H1 (cell line): ENCODE measurements around the gene FLNA. TPM values are rescaled to one million over a fixed set of nuclear protein-coding genes. Genes with fewer than 3 reads are reported as not detected.

ENCODE experiments used
- CTCF ChIA-PET: fragments of 300-600 bp; sonication (Branson Sonifier 250); formaldehyde crosslinking; loops from one replicate; lab custom pipeline; 2021; ENCODE audit not compliant: partially characterized antibody; lab: Charles Lee
- POLR2A ChIA-PET: fragments of 300-600 bp; sonication (Branson Sonifier 250); formaldehyde crosslinking; loops from one replicate; lab custom pipeline; 2021; ENCODE audit warnings: inconsistent platforms; ENCODE audit not compliant: partially characterized antibody; lab: Charles Lee
- DNase-seq, 2 experiments: peaks; one replicate each; pipeline versions ENCODE4 v3.0.0 to v3.0.0-alpha.2; 2010 to 2022; ENCODE audit warnings: low spot score in 2 of 2, low read depth in 1 of 2, mixed read lengths in 1 of 2
- FAIRE-seq: peaks from 2 replicates; lab custom pipeline; 2011; peaks lifted over from hg19 to GRCh38; lab: Jason Lieb, UNC
- H2AFZ ChIP-seq: 2 replicates; pipeline ENCODE4 v1.8.1; 2012; ENCODE audit warnings: low read length, inconsistent platforms
- H2AK5ac ChIP-seq: 2 replicates; pipeline ENCODE4 v1.6.1; 2013; ENCODE audit warnings: low read depth, low read length
- H2BK120ac ChIP-seq: replicated peaks from 2 replicates; pipeline ENCODE3; 2013; ENCODE audit warnings: low read depth, low read length, inconsistent platforms
- H2BK12ac ChIP-seq: 2 replicates; pipeline ENCODE4 v1.6.1; 2013; ENCODE audit warnings: low read depth, low read length
- H2BK15ac ChIP-seq: 2 replicates; pipeline ENCODE4 v1.6.1; 2013; ENCODE audit warnings: low read length
- H2BK20ac ChIP-seq: 2 replicates; pipeline ENCODE4 v1.6.1; 2013; ENCODE audit warnings: low read length
- H2BK5ac ChIP-seq: 2 replicates; pipeline ENCODE4 v1.6.1; 2013; ENCODE audit warnings: low read depth, low read length
- H3K14ac ChIP-seq: 2 replicates; pipeline ENCODE4 v1.6.1; 2013; ENCODE audit warnings: inconsistent platforms; ENCODE audit not compliant: insufficient read length
- H3K18ac ChIP-seq: 2 replicates; pipeline ENCODE4 v1.6.1; 2013; ENCODE audit warnings: low read length; ENCODE audit errors: extremely low read depth
- H3K23ac ChIP-seq: 2 replicates; pipeline ENCODE4 v1.6.1; 2013; ENCODE audit warnings: inconsistent platforms; ENCODE audit not compliant: insufficient read length
- H3K23me2 ChIP-seq: 2 replicates; pipeline ENCODE4 v1.6.1; 2013; ENCODE audit warnings: low read depth, low read length
- H3K27ac ChIP-seq: 2 replicates; pipeline ENCODE4 v1.6.1; 2011; ENCODE audit warnings: low read depth, low read length, inconsistent platforms
- H3K27me3 ChIP-seq, 4 experiments: replicated peaks in 1 of 4; 1 replicate in 1 of 4; 2 replicates in 3 of 4; pipeline versions ENCODE4 v1.6.1 to v1.8.1; 2011 to 2013; ENCODE audit warnings: low read length in 3 of 4, mild to moderate bottlenecking in 3 of 4, inconsistent platforms in 2 of 4, mixed read lengths in 2 of 4, moderate library complexity in 1 of 4; ENCODE audit not compliant: control insufficient read depth in 3 of 4, insufficient read depth in 3 of 4; ENCODE audit errors: extremely low read depth in 1 of 4
- H3K36me3 ChIP-seq, 4 experiments: 2 replicates each; pipeline versions ENCODE4 v1.6.1 to v1.8.1; 2011 to 2013; ENCODE audit warnings: mild to moderate bottlenecking in 4 of 4, low read length in 3 of 4, moderate library complexity in 2 of 4, control low read depth in 1 of 4, inconsistent platforms in 1 of 4; ENCODE audit not compliant: insufficient read depth in 4 of 4, control insufficient read depth in 2 of 4
- H3K4ac ChIP-seq: replicated peaks from 2 replicates; pipeline ENCODE3; 2013; ENCODE audit warnings: low read length, low read depth, mixed read lengths, inconsistent platforms; ENCODE audit not compliant: insufficient read length
- H3K4me1 ChIP-seq, 4 experiments: replicated peaks in 1 of 4; 1 replicate in 1 of 4; 2 replicates in 3 of 4; pipeline versions ENCODE4 v1.6.1 to v1.8.1; 2011 to 2013; ENCODE audit warnings: low read length in 3 of 4, inconsistent platforms in 2 of 4, mixed read lengths in 1 of 4; ENCODE audit not compliant: insufficient read depth in 4 of 4, control insufficient read depth in 3 of 4
- H3K4me2 ChIP-seq, 2 experiments: 2 replicates each; pipeline versions ENCODE4 v1.6.1 to v1.8.1; 2011 to 2013; ENCODE audit warnings: low read depth in 2 of 2, low read length in 2 of 2, control low read depth in 1 of 2, inconsistent platforms in 1 of 2, mild to moderate bottlenecking in 1 of 2; ENCODE audit not compliant: insufficient read depth in 1 of 2
- H3K4me3 ChIP-seq, 4 experiments: fragments of 200-600, 300-600 bp in 1 of 4; sonication (generic), shearing (Covaris generic), sonication (Bioruptor Twin) in 1 of 4; 2 replicates each; pipeline versions ENCODE4 v1.5.1 to v1.8.1; 2011 to 2016; ENCODE audit warnings: low read length in 4 of 4, low read depth in 3 of 4, control low read depth in 2 of 4, inconsistent platforms in 2 of 4, mild to moderate bottlenecking in 2 of 4, mixed read lengths in 1 of 4, moderate library complexity in 1 of 4; ENCODE audit not compliant: insufficient read depth in 2 of 4; ENCODE audit errors: extremely low read depth in 1 of 4
- H3K56ac ChIP-seq: replicated peaks from 2 replicates; pipeline ENCODE3; 2013; ENCODE audit warnings: low read depth, mild to moderate bottlenecking, mixed read lengths, low read length, inconsistent platforms; ENCODE audit not compliant: insufficient read length
- H3K79me1 ChIP-seq: 2 replicates; pipeline ENCODE4 v1.6.1; 2013; ENCODE audit warnings: low read depth, low read length, control low read depth
- H3K79me2 ChIP-seq, 2 experiments: 2 replicates each; pipeline versions ENCODE4 v1.6.1 to v1.8.1; 2012 to 2013; ENCODE audit warnings: low read length in 2 of 2, mild to moderate bottlenecking in 2 of 2, inconsistent platforms in 1 of 2; ENCODE audit not compliant: insufficient read depth in 2 of 2, control insufficient read depth in 1 of 2
- H3K9ac ChIP-seq, 4 experiments: replicated peaks in 1 of 4; 1 replicate in 1 of 4; 2 replicates in 3 of 4; pipeline versions ENCODE4 v1.6.1 to v1.8.1; 2011 to 2013; ENCODE audit warnings: low read depth in 3 of 4, low read length in 3 of 4, control low read depth in 2 of 4, mild to moderate bottlenecking in 2 of 4, moderate library complexity in 2 of 4, inconsistent platforms in 1 of 4; ENCODE audit errors: extremely low read depth in 1 of 4
- H3K9me3 ChIP-seq, 2 experiments: 2 replicates each; pipeline versions ENCODE4 v1.6.1 to v1.8.1; 2012 to 2013; ENCODE audit warnings: mild to moderate bottlenecking in 2 of 2, moderate library complexity in 2 of 2, control low read depth in 1 of 2, inconsistent platforms in 1 of 2, low read depth in 1 of 2, low read length in 1 of 2, mixed read lengths in 1 of 2; ENCODE audit not compliant: insufficient read depth in 2 of 2
- H4K20me1 ChIP-seq, 2 experiments: replicated peaks in 1 of 2; 2 replicates each; pipeline versions ENCODE3 to v1.8.1; 2011 to 2013; ENCODE audit warnings: inconsistent platforms in 2 of 2, low read length in 2 of 2, mild to moderate bottlenecking in 1 of 2; ENCODE audit not compliant: insufficient read depth in 2 of 2, control insufficient read depth in 1 of 2
- H4K5ac ChIP-seq: 2 replicates; pipeline ENCODE4 v1.6.1; 2013; ENCODE audit warnings: low read length, low read depth, mixed read lengths, inconsistent platforms; ENCODE audit not compliant: insufficient read length
- H4K8ac ChIP-seq: 2 replicates; pipeline ENCODE4 v1.8.0; 2013; ENCODE audit warnings: mild to moderate bottlenecking, moderate library complexity, low read length, inconsistent platforms; ENCODE audit not compliant: insufficient read depth; ENCODE audit errors: extremely low read depth
- H4K91ac ChIP-seq: replicated peaks from 2 replicates; pipeline ENCODE3; 2013; ENCODE audit warnings: low read length, mixed read lengths, inconsistent platforms; ENCODE audit not compliant: insufficient read length
- CHD2 ChIP-seq: IDR thresholded peaks from 2 replicates; pipeline ENCODE4 v1.6.1; 2012; ENCODE audit warnings: low read length, improper control_type of control experiment
- SAP30 ChIP-seq: fragments of 300-600 bp; sonication (generic); IDR thresholded peaks from 2 replicates; pipeline ENCODE4 v1.7.1; 2012; ENCODE audit warnings: low read length, moderate library complexity, mild to moderate bottlenecking, inconsistent platforms; ENCODE audit not compliant: insufficient read depth, insufficient replicate concordance
- WGBS, 2 experiments: shearing (Covaris generic) in 1 of 2; methylation state at CpG; one replicate each; pipeline versions ENCODE4 v1.1.6 to v1.1.7; 2013 to 2015; ENCODE audit warnings: low lambda C conversion rate in 2 of 2, mixed read lengths in 2 of 2, inconsistent platforms in 1 of 2, low coverage in 1 of 2, missing lambda C conversion rate in 1 of 2; ENCODE audit not compliant: insufficient replicate concordance in 2 of 2, insufficient coverage in 1 of 2, insufficient read length in 1 of 2; ENCODE audit errors: extremely low coverage in 1 of 2, missing lambda C conversion rate in 1 of 2; 5-methylcytosine and 5-hydroxymethylcytosine counted together
- polyA plus RNA-seq, 7 experiments: library from polyadenylated mRNA; depleted of rRNA in 3 of 7; stranded (reverse) in 5 of 7; unstranded in 2 of 7; fragments of >200 nt in 5 of 7; fragments of 200-250 nt in 2 of 7; gene quantifications; 1 replicate in 5 of 7; 2 replicates in 1 of 7; 4 replicates in 1 of 7; pipeline versions ENCODE4 v1.2.1 to v1.2.3, GENCODE V29; 2011 to 2013; ENCODE audit warnings: missing spikeins in 2 of 7, mixed read lengths in 2 of 7
- total RNA-seq: library from RNA; stranded (reverse); fragmentation: NEBNext Ultra II Directional; extraction: Animal tissue kit (Norgen Biotek cat#: 25700); gene quantifications from 2 replicates; pipeline ENCODE4 v1.2.1, GENCODE V29; 2021

The FLNA gene
- total and polyA plus RNA-seq, 2 of the 8 experiments (the other 6 are each of a cell fraction or from before 2014, with no cell fraction given): 315 to 925 TPM

- no peaks in the 10 kb centered on the region for H3K9me3 ChIP-seq
- no peak overlapping the region for H3K56ac ChIP-seq
- H2BK5ac ChIP-seq: no peak overlapping the region
- no peak overlapping the region for H4K8ac ChIP-seq
- no peaks in the 10 kb centered on the region for H4K20me1 ChIP-seq
- H3K4me2 ChIP-seq: no peak overlapping the region
- no peaks in the 10 kb centered on the region for H3K27me3 ChIP-seq
- H3K23ac ChIP-seq: no peak overlapping the region
- no peak overlapping the region for H2BK12ac ChIP-seq
- no peak for TF ChIP-seq SAP30
- TF ChIP-seq CHD2: no peak
- no peak overlapping the region for H3K4ac ChIP-seq
- H3K4me3 ChIP-seq: no peak overlapping the region
- no peak overlapping the region for H3K14ac ChIP-seq
- FAIRE-seq (no peak), DNase-seq (no peak)
- POLR2A ChIA-PET: no interaction called here
- no peak overlapping the region for H2BK120ac ChIP-seq
- no peaks in the 10 kb centered on the region for H3K79me2 ChIP-seq
- 94% methylated on average over 5 of the region's 7 CpGs; no CpG with 5 or more reads in 1 of the 2 experiments for WGBS, 2 experiments
- no peak overlapping the region for H3K18ac ChIP-seq
- no peak overlapping the region for H4K91ac ChIP-seq
- H2BK20ac ChIP-seq: no peak overlapping the region
- no peaks in the 10 kb centered on the region for H3K79me1 ChIP-seq
- H3K36me3 ChIP-seq: no peaks in the 10 kb centered on the region
- H3K23me2 ChIP-seq: no peaks in the 10 kb centered on the region
- H3K4me1 ChIP-seq: no peaks in the 10 kb centered on the region
- no peak overlapping the region for H3K27ac ChIP-seq
- no peak overlapping the region for H4K5ac ChIP-seq
- no peak overlapping the region for H2BK15ac ChIP-seq
- H3K9ac ChIP-seq: no peak overlapping the region
- no peak overlapping the region for H2AK5ac ChIP-seq
- CTCF ChIA-PET: interaction anchor here (1.1 kb wide), 1 partner anchor 9 kb away, joined by 4 read pairs; no protein-coding TSS in a partner anchor
- no peak overlapping the region for H2AFZ ChIP-seq
Observed at GRCh38 chrX:154321152-154321551, 53.3 kb downstream of the FLNA start.
